ENCODE results near the gene RELL1. TPM values are rescaled to one million over a fixed set of nuclear protein-coding genes. Genes with fewer than 3 reads are reported as not detected.

RELL1 gene
- total RNA-seq, 1 donor from 2014 or later, result 39.8 TPM

DNA sequence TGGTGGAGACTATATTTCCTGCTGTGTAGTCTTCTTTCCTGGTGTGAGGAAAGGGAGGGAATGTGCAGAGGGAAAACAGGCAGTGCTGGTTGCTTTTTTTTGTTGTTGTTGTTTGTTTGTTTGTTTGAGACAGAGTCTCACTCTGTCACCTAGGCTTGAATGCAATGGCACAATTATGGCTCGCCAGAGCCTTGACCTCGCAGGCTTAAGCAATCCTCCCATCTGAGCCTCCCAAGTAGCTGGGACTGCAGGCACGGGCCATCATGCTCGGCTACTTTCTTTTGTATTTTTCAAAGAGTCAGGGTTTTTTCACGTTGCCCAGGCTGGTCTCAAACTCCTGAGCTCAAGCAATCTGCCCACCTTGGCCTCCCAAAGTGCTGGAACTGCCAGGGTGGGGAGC is 82.5 kb downstream of the RELL1 start:
- intact Hi-C loops (cut with micrococcal nuclease), result loop anchor here (1.0 to 5.0 kb wide), 7 partner anchors 83 to 432 kb away; partner anchors contain the start of genes RELL1 and TBC1D1

DNA sequence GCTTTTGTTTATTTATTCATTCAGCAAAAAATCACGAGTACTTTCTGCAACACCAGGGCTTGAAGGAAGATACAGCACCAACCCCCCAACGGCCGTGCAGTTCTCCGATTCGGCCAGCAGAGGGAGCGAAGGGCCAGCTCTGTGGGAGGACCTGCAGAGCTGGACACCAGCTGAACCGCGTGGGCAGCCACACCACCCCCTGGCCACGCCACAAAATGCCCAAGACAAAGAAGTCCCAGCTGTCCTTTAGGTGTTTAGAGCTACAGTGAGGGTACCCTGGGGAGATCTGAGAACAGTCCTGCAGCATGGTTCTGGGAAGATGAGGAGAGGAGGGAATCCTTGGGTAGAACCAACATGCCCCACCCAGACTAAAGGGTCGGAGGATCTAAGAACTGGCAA is 83.1 kb downstream of the RELL1 start:
- intact Hi-C loops (cut with micrococcal nuclease), result loop anchor here (1.0 to 5.0 kb wide), 7 partner anchors 83 to 432 kb away; partner anchors contain the start of genes RELL1 and TBC1D1

DNA sequence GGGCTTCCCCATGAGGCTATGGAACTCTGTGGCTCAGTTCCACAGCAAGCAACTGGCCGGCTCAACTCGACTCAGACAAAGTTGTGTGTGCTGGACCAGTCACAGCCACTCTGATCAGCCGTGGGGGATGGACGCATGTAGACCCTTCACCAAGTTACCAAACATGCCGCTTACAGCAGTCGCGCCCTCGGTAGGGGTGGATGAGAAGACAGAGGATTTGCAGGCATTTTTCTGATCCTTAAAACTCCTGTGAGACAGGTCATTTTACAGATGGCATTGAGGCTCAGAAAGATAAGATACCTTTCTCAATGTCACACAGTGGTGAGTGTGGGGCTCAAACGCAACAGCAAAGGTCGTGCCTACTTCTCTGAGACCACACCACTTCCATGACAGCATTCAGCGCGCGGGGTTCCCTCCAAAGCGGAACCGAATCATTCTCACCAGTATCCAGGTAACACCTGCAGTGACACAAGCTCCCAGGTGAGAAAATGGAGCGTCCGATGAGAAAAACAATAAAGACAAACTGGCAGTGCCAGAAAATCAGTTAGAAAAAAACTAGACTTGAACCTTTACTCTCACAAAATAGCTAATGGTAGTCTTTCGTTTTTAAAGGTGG is 83.6 kb downstream of the RELL1 start:
- intact Hi-C loops (cut with micrococcal nuclease), result loop anchor here (1.0 to 5.0 kb wide), 7 partner anchors 84 to 433 kb away; partner anchors contain the start of genes RELL1 and TBC1D1

DNA sequence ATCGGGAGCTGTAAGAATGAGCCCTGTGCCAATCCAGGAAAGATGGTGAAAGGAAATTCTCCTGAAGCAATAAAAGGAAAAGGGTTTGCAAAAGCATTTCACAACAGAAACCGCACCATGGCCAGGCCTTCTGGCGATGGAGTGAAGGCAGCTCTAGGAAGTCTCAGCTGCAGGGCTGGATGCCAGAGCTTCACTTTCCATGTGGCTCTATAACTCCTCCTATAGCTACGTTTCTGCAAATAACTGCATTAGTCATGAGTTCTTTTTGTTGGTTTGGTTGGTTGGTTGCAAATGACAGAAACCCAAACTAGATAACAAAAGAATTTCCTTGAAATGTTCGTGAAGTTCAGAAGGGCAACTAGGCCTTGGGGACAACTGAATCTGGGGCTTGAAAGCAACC is 84.6 kb downstream of the RELL1 start:
- intact Hi-C loops (cut with micrococcal nuclease), result loop anchor here (5.0 kb wide), 1 partner anchor 291 kb away; the partner anchor contains the start of gene TBC1D1

DNA sequence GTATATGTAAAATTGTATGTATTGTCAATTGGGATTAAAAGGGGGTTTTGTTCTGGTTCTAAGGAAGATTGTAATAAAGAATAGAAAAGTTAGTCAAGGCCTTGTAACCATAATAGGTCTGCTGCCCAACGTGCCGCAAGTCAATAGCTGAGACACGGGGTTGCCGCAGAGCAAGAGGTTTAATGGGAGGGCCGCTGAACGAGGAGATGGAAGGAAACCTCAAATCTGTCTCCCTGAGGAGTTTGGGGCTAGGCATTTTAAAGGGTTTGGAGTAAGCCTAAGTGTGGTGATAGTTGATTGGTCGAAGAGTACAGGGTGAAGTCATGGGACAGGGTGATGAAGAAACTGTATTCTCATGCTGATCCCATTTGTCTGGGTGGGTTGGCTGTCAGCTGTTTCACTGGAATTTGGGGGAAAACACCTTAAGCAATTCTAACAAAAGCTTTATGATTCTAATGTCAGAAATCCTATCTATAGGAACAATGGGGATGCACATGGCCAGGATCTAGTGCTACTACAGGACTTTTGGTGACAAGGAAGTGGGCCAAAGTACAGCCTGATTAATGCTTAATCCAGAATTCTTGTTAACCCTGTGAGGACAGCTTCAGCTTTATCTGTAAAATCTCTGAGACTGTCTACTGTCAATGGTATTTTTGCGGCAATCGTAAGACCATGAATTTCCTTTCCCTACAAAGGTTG is 86.9 kb downstream of the RELL1 start:
- intact Hi-C loops (cut with micrococcal nuclease), result no loop called here

DNA sequence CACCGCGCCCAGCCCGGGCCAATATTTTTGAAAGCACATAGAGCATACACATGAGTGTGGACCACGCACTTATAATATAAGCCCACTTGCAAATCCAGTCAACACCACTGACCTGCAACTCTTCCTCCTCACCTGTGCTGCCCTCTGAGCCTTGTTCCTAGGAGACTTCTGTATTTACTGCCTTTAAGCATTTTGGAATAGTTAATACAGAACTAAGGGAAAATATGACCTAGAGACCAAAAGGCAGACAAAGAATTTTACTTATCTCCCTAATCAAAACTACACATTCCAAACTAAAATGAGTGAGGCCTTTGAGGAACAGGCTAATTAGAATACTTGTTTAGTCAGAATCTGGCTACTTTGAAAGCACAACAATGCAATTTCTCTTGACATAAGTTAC is 89.1 kb downstream of the RELL1 start:
- intact Hi-C loops (cut with micrococcal nuclease), result no loop called here

DNA sequence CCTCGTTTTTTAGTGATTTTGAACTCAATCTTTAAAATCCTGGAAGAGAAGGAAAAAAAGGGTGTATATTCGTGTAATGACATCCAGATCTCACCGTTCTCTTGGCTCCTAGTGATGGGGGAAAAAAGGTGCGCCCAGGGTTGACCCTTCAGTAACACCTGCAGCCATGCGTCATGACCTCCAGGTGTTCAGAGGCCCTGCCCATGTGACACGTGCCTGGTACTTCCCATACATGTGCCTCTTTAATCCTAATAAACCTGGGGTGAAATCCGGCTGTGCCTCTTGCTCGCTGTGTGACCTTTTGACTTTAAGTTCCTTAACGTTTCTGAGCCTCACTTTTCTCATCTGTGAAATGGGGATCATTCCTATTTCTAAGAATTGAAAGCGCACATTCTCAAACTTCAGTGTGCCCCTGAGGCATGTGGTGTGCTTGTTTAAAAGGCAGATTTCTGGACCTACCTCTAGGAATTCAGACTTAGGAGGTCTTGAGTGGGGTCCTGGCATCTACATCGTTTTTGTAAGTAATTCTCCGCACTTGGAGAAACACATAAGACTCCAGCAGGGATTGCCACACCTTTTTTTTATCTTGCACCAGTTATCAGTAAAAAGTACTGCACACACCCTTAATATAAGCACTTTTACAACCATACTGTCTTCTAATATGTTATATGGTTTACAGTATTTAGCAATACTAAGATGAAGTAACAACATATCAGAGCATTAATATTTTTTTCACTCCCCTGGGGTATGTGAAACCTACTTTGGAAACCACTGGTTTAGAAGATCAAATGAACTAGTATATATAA is 90.1 kb downstream of the RELL1 start:
- intact Hi-C loops (cut with micrococcal nuclease), result no loop called here

DNA sequence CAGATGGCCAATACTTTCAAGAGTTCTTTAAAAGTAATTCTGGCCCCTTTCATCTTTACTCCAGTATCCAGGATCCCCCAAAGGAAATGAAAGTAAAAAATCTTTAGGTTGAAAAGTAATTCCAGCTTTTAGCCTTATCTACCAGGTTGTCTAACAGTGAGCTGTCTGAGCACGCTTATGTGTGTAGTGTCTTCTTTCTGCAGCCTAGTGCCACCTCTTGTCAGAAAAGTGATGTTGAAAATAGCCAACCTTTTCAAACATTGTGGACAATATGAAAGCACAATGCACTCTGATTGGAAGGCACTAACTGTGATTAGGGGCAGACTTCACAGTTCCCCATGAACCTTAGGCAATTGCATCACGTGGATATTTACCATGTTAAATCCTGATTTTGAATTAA is 92.1 kb downstream of the RELL1 start:
- intact Hi-C loops (cut with micrococcal nuclease), result no loop called here

DNA sequence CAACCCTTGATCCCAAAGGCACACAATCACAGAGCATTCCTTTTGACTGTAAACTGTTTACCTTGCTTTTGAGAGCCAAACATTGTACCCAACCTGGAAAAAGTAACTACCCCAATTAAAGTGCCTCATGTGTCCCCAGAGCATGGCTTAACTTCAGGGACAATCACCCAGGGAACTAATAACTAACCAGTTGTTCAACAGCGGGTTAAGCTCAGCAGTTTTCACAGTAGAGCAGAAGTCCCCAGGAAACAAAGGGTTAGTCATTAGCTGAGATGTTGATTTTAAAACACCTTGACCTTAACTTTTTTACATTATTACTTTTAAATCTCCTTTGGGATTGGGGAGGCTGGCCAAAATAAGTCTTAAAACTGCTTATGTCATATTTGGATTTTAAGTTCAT is 94.8 kb downstream of the RELL1 start:
- intact Hi-C loops (cut with micrococcal nuclease), result no loop called here

DNA sequence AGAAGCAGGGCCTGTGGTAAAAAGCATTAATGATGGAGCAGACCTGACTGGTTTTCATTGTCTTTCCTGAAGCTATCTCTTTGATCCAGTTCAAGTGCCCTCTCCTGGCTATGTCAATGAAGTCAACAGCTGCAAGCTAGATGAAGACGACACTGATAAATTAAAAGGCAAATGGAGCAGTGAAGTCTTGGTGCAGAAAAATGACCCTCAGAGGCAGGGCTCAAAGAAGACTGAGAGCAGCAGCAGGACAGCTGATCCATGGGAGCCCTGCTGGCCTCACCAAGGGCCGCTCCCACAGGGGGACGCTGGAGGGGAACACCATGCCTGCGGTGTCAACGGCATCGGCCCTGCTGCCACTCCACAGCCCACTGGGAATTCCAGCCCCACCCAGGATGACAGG is 96.2 kb downstream of the RELL1 start:
- intact Hi-C loops (cut with micrococcal nuclease), result no loop called here

DNA sequence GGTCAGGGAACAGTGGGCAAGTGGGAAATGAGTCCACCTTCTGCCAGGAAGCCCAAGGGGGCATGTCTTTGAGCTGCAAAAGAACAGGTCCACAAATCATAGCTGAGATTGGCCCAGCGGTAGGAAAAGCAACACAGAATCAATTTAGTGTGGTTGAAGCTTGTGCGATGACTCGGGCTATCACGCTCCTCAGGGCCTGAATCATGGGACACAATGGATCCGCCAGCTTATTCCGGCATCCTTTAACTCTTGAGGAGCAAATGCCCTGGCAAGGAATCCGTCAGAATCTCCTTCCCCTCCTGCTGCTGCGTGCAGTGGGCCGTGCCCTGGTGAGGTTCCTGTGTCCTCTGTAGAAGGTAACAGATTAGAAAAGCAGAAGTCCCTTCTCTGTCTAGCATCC is 98.0 kb downstream of the RELL1 start:
- intact Hi-C loops (cut with micrococcal nuclease), result no loop called here

DNA sequence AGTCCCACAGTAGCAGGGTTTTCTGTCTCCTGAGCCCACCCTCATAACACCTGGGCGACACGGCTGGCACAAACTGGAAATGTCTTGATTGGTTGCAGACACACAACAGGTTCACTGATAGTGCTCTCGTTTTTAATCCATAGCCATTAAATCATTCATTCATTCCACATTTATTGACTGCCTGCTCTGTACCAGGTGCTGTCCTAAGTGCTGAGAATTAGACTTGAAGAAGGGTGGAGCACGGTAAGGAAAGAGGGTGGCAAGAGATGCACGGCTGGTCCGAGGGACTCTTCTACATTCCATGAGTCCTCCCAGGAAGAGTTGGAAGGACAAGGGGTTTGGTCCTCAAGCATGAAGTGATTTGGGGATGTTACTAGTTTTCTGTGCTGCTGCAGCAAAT is 100.0 kb downstream of the RELL1 start:
- intact Hi-C loops (cut with micrococcal nuclease), result no loop called here

DNA sequence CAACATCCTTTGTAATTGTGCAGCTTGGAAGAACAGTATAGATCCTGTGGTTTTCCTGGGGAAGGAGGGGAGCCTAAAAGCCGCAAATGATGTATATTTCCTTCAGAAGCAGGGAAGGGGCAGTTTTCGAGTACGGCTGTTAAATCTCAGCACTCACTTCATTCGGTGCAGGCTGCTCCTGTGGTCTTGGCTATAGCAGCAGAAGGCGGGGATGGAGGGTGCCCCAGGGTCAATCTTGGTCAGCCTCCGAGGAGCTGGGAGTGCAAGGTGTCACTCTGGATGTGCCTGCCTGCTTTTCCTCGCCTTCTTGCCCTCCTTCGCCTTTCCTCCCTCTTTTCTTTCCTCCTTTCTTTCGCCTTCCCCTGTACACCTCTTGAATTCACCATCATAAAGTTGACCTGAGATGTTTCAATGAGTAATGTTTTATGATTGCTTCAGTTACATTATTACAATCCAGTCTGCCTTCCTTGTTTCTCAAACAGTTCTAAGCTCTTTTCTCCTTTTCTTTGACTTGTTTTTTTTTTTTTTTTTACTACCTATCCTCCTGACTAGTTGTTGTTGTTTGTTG is 101.6 kb downstream of the RELL1 start:
- intact Hi-C loops (cut with micrococcal nuclease), result no loop called here

DNA sequence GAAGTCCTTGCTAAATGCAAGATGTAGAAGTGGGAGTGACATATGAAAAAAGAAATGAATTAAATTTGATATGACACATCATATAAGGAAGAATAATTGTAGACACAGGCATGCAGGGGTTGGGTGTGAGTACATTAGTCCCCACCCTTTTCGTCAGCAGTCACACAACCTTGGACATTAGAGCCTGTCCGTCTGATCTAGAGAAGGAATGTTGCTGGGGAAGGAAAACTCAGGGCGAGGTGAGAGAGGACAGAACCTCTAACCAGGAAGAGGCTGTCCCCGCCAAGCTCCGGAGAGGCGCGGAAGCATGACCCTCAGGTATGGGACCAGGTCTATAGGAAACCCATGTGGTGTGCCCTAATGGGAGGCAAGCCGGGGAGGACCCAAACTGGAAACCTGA is 102.1 kb downstream of the RELL1 start:
- intact Hi-C loops (cut with micrococcal nuclease), result no loop called here

DNA sequence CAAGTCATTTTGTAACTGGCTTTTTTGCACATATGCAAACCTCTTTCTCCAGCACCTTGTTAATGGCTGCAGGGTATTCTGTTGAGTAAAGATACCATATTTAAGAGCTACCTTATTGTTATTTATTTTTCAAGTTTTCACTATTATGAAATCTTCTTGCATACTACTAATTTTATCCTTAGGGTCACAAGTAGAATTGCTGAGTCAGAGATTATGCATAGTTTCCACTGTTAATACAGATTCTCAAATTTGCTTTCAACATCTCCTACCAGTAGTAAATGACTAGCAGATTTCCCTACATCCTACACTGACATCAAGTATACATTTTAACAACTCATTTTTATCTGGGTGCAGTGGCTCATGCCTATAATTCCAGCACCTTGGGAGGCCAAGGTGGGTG is 112.6 kb downstream of the RELL1 start:
- intact Hi-C loops (cut with micrococcal nuclease), result no loop called here

DNA sequence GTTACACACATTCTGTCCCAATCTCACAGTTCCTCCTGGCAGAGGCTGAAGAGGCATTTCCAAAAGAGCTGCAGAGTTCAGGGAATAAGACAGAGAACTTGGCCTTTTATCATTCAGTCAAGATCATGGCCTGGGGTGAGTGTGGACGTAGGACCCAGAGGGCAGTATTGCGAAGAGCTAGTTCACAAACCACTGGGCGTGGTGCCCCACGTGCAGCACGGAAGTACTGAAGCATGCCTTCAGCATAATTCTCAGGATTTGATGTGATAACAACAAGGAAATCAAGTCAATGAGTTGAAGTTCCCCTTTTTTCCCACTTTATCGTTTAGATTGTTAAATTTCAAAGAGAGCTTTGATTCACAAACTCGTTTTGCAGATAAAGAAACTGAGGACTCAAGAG is 117.7 kb downstream of the RELL1 start:
- intact Hi-C loops (cut with micrococcal nuclease), result no loop called here

DNA sequence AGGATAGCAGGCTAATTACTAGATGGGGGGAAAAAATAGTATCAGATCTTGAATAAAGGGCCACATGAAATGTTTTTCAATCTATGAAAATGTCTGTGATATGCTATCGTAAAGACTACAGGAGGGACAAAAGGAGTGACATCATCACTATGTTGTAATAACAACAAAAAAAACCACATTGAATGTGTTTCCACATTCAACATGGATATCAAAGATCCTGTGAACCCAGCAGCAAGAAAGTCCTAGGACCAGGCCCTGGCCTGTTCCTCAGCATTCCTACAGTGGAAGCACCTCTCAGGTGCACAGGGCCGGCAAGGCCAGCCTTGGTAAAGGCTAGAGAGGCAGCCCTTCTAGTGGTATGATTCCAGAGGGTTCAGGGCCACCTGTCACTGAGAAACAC is 118.3 kb downstream of the RELL1 start:
- intact Hi-C loops (cut with micrococcal nuclease), result no loop called here

DNA sequence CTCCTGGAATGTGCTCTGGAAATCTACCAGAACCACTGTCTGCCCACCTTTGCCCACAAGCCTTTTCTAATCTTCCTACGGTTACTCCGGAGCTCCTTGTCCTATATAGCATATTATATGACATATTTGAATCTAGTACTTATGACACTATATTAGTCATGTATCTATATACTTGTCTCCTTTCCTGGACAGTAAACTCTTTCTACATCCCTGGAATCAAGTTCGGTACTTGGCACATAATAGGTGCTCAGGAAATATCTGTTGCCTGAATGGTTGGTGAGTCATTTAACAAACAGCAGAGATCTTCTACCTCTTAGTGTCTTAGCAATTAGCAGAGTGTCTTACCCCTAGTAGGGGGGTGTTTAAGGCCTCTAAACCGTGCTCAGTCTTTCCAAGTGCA is 123.6 kb downstream of the RELL1 start:
- intact Hi-C loops (cut with micrococcal nuclease), result no loop called here

DNA sequence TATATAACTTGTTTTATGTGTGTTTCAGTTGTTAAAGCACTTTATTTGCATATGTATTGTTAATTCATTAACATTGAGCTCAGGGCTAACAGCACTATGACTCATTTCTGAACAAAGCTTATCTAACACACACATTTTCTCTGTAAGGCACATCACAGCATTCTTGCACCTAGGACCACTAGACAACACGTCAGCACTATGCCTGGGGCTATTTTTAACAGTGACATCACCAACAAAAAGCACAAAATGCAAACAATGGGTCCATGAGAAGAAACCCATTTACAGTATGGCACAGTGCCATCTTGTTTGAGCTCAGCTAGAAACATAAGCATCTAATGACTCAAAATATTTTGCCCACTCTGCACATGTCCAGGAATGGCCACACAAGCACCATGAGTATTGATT is 124.4 kb downstream of the RELL1 start:
- intact Hi-C loops (cut with micrococcal nuclease), result no loop called here

DNA sequence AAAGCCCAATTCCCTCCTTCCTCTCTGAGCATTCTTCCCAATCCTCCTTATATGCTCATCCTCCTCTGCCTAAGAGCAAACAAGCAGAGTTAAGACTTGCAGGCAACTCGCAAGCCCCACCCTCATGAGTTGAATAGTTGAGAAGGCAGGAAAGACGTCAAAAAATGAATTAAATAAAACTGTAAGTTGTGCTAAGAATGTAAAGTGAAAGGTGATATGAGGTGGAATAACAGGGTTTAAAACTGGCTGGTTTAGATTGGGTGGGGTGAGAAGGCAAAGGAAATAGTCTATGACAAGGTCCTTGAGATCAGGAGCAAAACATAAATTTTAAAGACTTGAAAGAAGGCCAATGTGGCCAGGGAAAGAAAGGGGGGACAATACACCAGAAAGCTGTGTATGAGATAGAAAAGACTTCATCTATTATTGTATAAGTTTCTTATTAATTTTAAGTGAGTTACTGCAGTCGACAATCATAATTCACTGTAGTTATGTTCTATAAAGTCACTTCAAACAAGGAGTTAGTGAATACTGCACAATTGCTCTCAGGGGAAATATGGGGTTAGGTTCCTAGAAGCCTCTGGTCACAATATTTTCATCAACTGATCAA is 124.9 kb downstream of the RELL1 start:
- intact Hi-C loops (cut with micrococcal nuclease), result no loop called here

All from T-helper 1 cell treated with Interleukin-12 subunit alpha and Interleukin-12 subunit beta and Interleukin-4 antibody, amounts not matched to agents 30 ng/mL and 1 ng/mL, for 36 hours (primary cell).